HepG2 (cell line): ENCODE results near the gene ADGRG1. TPM values are rescaled to one million over a fixed set of nuclear protein-coding genes. Genes with fewer than 3 reads are reported as not detected.

Source experiments
- CREBL2 ChIP-seq: sonication (generic); formaldehyde crosslinking; IDR thresholded peaks from 2 replicates; pipeline ENCODE4 v1.8.1; 2023; ENCODE audit warnings: missing genetic modification reagents, mild to moderate bottlenecking, borderline replicate concordance
- ETS1 ChIP-seq: sonication (generic); formaldehyde crosslinking; IDR thresholded peaks from 2 replicates; pipeline ENCODE4 v1.4.0; 2020; ENCODE audit warnings: missing genetic modification reagents
- FOSL1 ChIP-seq: sonication (generic); formaldehyde crosslinking; IDR thresholded peaks from 2 replicates; pipeline ENCODE4 v1.9.0; 2021; ENCODE audit warnings: missing genetic modification reagents, borderline replicate concordance
- HOXD1 ChIP-seq: sonication (generic); formaldehyde crosslinking; IDR thresholded peaks from 2 replicates; pipeline ENCODE4 v1.5.0; 2020; ENCODE audit warnings: missing genetic modification reagents
- LCORL ChIP-seq, 2 experiments: fragments of 450-650 bp in 1 of 2; sonication (generic) in 1 of 2; formaldehyde crosslinking in 1 of 2; IDR thresholded peaks; 2 replicates each; pipeline versions ENCODE4 v1.5.0 to v1.6.1; 2017 to 2020; ENCODE audit warnings: antibody characterized with exemption in 1 of 2, missing genetic modification reagents in 1 of 2
- MED8 ChIP-seq: sonication (generic); formaldehyde crosslinking; IDR thresholded peaks from 2 replicates; pipeline ENCODE4 v1.8.1; 2023; ENCODE audit warnings: mild to moderate bottlenecking, missing genetic modification reagents; ENCODE audit not compliant: insufficient replicate concordance
- NFE2L2 ChIP-seq: fragments of 150-350 bp; IDR thresholded peaks from 2 replicates; pipeline ENCODE4 v1.6.1; 2014; ENCODE audit warnings: low read length
- NFKBIZ ChIP-seq: IDR thresholded peaks from 2 replicates; pipeline ENCODE4 v1.6.1; 2018; ENCODE audit warnings: missing genetic modification reagents, missing compliant biosample characterization
- SMAD1 ChIP-seq: sonication (generic); formaldehyde crosslinking; IDR thresholded peaks from 2 replicates; pipeline ENCODE4 v1.4.0; 2020; ENCODE audit warnings: missing genetic modification reagents, low read depth, mild to moderate bottlenecking, borderline replicate concordance
- SSRP1 ChIP-seq: IDR thresholded peaks from 2 replicates; pipeline ENCODE4 v1.6.1; 2016; ENCODE audit warnings: control low read depth
- ZFYVE20 ChIP-seq: sonication (generic); formaldehyde crosslinking; IDR thresholded peaks from 2 replicates; pipeline ENCODE4 v1.8.0; 2023; ENCODE audit warnings: low read depth, mild to moderate bottlenecking, moderate library complexity, missing genetic modification reagents, borderline replicate concordance
- ZNF33B ChIP-seq: sonication (generic); formaldehyde crosslinking; IDR thresholded peaks from 2 replicates; pipeline ENCODE4 v1.5.1; 2020; ENCODE audit warnings: mild to moderate bottlenecking, missing genetic modification reagents
- ZNF362 ChIP-seq: sonication (generic); formaldehyde crosslinking; IDR thresholded peaks from 2 replicates; pipeline ENCODE4 v1.4.0; 2020; ENCODE audit warnings: missing genetic modification reagents, mild to moderate bottlenecking, borderline replicate concordance
- ZNF574 ChIP-seq: sonication (generic); formaldehyde crosslinking; IDR thresholded peaks from 2 replicates; pipeline ENCODE4 v1.4.0; 2020; ENCODE audit warnings: missing genetic modification reagents
- ZNF577 ChIP-seq: sonication (generic); formaldehyde crosslinking; IDR thresholded peaks from 2 replicates; pipeline ENCODE4 v1.4.0; 2020; ENCODE audit warnings: mild to moderate bottlenecking, low read depth, missing genetic modification reagents, borderline replicate concordance
- ZNF609 ChIP-seq: sonication (generic); formaldehyde crosslinking; IDR thresholded peaks from 2 replicates; pipeline ENCODE4 v1.4.0; 2020; ENCODE audit warnings: mild to moderate bottlenecking, missing genetic modification reagents, borderline replicate concordance
- ZNF639 ChIP-seq: conservative IDR thresholded peaks from 2 replicates; pipeline ENCODE4 v1.6.1; 2018; ENCODE audit warnings: missing genetic modification reagents
- ZNF674 ChIP-seq: sonication (generic); formaldehyde crosslinking; IDR thresholded peaks from 2 replicates; pipeline ENCODE4 v1.5.0; 2020; ENCODE audit warnings: low read depth, mild to moderate bottlenecking, missing genetic modification reagents
- polyA plus RNA-seq, 8 experiments: library from polyadenylated mRNA; depleted of rRNA in 3 of 8; stranded (reverse) in 7 of 8; unstranded in 1 of 8; fragments of >200 nt; fragmentation: Illumina TruSeq in 4 of 8; extraction: Trizol in 4 of 8; gene quantifications; 2 replicates each; pipeline versions ENCODE4 v1.2.1 to v1.2.3, GENCODE V29; 2011 to 2016; ENCODE audit warnings: low read depth in 4 of 8, missing spikeins in 1 of 8, mixed read lengths in 1 of 8; ENCODE audit not compliant: insufficient read depth in 1 of 8
- total RNA-seq, 5 experiments: library from RNA; depleted of rRNA; stranded (reverse); fragments of >200 nt; fragmentation: Illumina TruSeq; extraction: Trizol; gene quantifications; 2 replicates each; pipeline ENCODE4 v1.2.3, GENCODE V29; 2016; ENCODE audit warnings: low read depth in 1 of 5

Gene ADGRG1
- total and polyA plus RNA-seq, 2 of the 13 experiments (the other 11 are each of a cell fraction or from before 2014, with no cell fraction given) = 2.7 to 5.9 TPM

- TF ChIP-seq ZNF609 = no peak
- no peak for TF ChIP-seq ETS1 (CRISPR knock-in tag)
- no peak for TF ChIP-seq NFKBIZ (CRISPR knock-in tag)
- TF ChIP-seq ZNF577 (CRISPR knock-in tag) = no peak
- TF ChIP-seq ZNF362 = no peak
- no peak for TF ChIP-seq ZNF674 (CRISPR knock-in tag)
- TF ChIP-seq HOXD1 (CRISPR knock-in tag) = 0 out of 2 replicates have a peak, but pooled peaks have one; percentile 6
- TF ChIP-seq SMAD1 (CRISPR knock-in tag) = no peak
- TF ChIP-seq FOSL1 (CRISPR knock-in tag) = no peak
- peak; percentile 70; the same call in 1 of the 2 replicates for TF ChIP-seq SSRP1 (CRISPR knock-in tag)
- no peak for TF ChIP-seq CREBL2
- no peak for TF ChIP-seq ZNF639 (CRISPR knock-in tag)
- TF ChIP-seq ZNF574 (CRISPR knock-in tag) = no peak
- no peak for TF ChIP-seq ZNF33B (CRISPR knock-in tag)
- TF ChIP-seq ZFYVE20 (CRISPR knock-in tag) = no peak
- no peak for TF ChIP-seq NFE2L2
- TF ChIP-seq LCORL (IDR thresholded peaks at IDR 0.05) = no peak
- TF ChIP-seq LCORL (CRISPR knock-in tag; IDR thresholded peaks at IDR 0.05) = no peak
- peak; percentile 78 for TF ChIP-seq MED8
Measured at GRCh38 chr16:57667048-57667525, 38.7 kb downstream of the ADGRG1 start (continued).
